ENCODE data around the gene DHRS7C. TPM values are rescaled to one million over a fixed set of nuclear protein-coding genes. Genes with fewer than 3 reads are reported as not detected.

The DHRS7C gene
- total RNA-seq, 4 donors from 2014 or later, result not detected

DNA sequence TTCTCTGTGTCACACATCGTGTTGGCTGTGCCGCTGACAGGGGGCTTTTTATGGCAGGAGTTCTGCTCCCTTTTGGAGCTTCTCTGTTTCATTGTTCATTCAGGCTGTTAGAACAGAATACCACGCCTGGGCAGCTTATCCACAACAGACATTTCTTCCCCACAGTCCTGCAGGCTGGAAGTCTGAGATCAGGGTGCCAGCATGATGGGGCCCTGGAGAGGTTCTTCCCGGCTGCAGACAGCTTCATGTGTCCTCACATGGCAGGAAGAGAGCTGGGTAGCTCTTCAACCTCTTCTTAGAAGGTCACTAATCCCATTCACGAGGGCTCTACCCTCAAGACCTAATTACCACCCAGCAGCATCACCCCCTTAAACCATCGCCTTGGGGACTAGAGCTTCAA lies 65.1 kb downstream of the DHRS7C start:
- Histone ChIP-seq H3K4me3 (no peak overlapping the region), H3K4me1 (no peaks in the 10 kb centered on the region), H3K36me3 (no peaks in the 10 kb centered on the region), H3K27ac (no peak overlapping the region), H3K9me3 (no peaks in the 10 kb centered on the region), H3K27me3 (no peaks in the 10 kb centered on the region)
- WGBS, result 61% methylated on average over 6 of the region's 6 CpGs
- TF ChIP-seq POLR2A (IDR thresholded peaks at IDR 0.05), result no peak
- TF ChIP-seq, protein P1, sequence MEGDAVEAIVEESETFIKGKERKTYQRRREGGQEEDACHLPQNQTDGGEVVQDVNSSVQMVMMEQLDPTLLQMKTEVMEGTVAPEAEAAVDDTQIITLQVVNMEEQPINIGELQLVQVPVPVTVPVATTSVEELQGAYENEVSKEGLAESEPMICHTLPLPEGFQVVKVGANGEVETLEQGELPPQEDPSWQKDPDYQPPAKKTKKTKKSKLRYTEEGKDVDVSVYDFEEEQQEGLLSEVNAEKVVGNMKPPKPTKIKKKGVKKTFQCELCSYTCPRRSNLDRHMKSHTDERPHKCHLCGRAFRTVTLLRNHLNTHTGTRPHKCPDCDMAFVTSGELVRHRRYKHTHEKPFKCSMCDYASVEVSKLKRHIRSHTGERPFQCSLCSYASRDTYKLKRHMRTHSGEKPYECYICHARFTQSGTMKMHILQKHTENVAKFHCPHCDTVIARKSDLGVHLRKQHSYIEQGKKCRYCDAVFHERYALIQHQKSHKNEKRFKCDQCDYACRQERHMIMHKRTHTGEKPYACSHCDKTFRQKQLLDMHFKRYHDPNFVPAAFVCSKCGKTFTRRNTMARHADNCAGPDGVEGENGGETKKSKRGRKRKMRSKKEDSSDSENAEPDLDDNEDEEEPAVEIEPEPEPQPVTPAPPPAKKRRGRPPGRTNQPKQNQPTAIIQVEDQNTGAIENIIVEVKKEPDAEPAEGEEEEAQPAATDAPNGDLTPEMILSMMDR (IDR thresholded peaks at IDR 0.05), result no peak
- TF ChIP-seq EP300 (IDR thresholded peaks at IDR 0.05), result no peak
- no peak for DNase-seq (ENCODE audit: low spot score in 2 of 2)

DNA sequence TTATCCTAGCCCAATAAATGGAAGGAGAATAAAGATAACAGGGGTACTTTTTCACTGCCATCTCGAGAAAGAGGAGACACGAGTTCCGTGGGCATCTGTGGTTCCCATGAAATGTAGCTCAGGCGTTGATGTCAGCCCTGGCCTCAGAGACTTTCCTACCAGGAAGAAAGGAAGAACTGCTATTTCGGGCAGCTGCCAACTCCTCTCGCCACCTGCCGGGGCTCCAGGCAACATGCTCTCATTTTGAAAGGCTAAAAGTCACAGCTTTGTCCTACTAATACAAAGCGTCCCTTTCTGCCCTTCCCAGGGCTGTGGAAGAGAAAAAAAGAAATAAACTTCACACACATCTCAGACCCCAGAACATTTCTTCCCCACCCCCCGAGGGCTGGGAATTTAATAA lies 65.8 kb downstream of the DHRS7C start:
- H3K36me3 ChIP-seq, result no peaks in the 10 kb centered on the region
- no peaks in the 10 kb centered on the region for H3K27me3 ChIP-seq
- WGBS, result 42% methylated on average over 9 of the region's 9 CpGs
- no peak overlapping the region for H3K27ac ChIP-seq
- TF ChIP-seq, protein P1 (IDR thresholded peaks at IDR 0.05), result no peak
- TF ChIP-seq POLR2AphosphoS5 (IDR thresholded peaks at IDR 0.05), result no peak
- TF ChIP-seq EP300 (IDR thresholded peaks at IDR 0.05), result no peak
- TF ChIP-seq POLR2A (IDR thresholded peaks at IDR 0.05), result no peak
- no peak overlapping the region for H3K4me3 ChIP-seq
- DNase-seq (ENCODE audit: low spot score in 2 of 2), result no peak
- H3K9me3 ChIP-seq, result no peaks in the 10 kb centered on the region
- H3K4me1 ChIP-seq, result no peaks in the 10 kb centered on the region

Other genes starting within 250 kb of the DHRS7C start
- gene STX8, start 215.8 kb downstream of the DHRS7C start, total RNA-seq, result 10 to 100 TPM; 21.5 to 74.0 (median 38.4) TPM
- gene CFAP52, start 214.9 kb downstream of the DHRS7C start, total RNA-seq, result not detected
- 1 to 10 TPM; 3.1 to 7.2 (median 4.2) TPM for gene USP43, start 146.1 kb downstream of the DHRS7C start, total RNA-seq
- gene GSG1L2, start 30.5 kb upstream of the DHRS7C start, total RNA-seq, result not detected
- under 1 TPM in 3 of 4 donors, not detected in 1; 0.40 to 0.76 (median 0.49) TPM for gene GLP2R, start 34.3 kb upstream of the DHRS7C start, total RNA-seq
- gene RCVRN, start 113.7 kb upstream of the DHRS7C start, total RNA-seq, result 1 to 10 TPM in 1 of 4 donors, under 1 TPM in 3; 0.42 to 1.9 (median 0.69) TPM